ENCODE measurements around the gene REEP1. TPM values are rescaled to one million over a fixed set of nuclear protein-coding genes. Genes with fewer than 3 reads are reported as not detected.

Gene REEP1
- total and polyA plus RNA-seq, 8 donors = 2.9 to 29.9 (median 6.4) TPM; not detected in 1

- H3K9me3 ChIP-seq = no peaks in the 10 kb centered on the region
- no peak overlapping the region for H3K27ac ChIP-seq
- H3K36me3 ChIP-seq = no peaks in the 10 kb centered on the region
- H3K27me3 ChIP-seq = no peaks in the 10 kb centered on the region
- WGBS, 5 donors = 90 to 97% (median 95%) methylated on average over 14 of the region's 14 CpGs
- intact Hi-C loops (cut with DNase I; ENCODE audit: low total_unique reads) = no loop called here
- no peak for DNase-seq
- H3K4me3 ChIP-seq = no peak overlapping the region
- peaks cover 19 to 36% (median 26%) of the 10 kb centered on the region in 4 donors for H3K4me1 ChIP-seq
- TF ChIP-seq POLR2A (IDR thresholded peaks at IDR 0.05) = no peak
Measured at GRCh38 chr2:86240251-86240650, 97.2 kb downstream of the REEP1 start.

DNA sequence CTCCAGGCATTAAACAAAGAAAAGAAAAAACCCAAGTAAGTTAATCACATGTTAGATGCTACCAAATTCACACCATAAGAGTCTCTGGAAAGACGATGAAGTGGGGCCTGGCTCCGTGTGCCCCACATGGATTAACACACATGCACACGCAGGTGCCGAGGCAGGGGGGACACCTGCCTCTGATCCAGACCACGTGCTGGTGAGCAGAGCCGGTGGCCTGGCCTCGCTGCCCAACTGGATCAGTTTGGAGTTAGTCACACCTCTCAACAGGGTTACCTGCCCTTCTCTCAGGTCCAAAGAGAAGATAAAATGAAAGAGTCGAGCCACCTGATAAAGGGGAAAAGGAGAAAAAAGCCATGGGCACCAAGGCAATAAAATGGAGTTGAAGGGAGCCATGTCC is 97.7 kb downstream of the REEP1 start:
- H3K4me1 ChIP-seq = peaks cover 14 to 33% (median 23%) of the 10 kb centered on the region in 4 donors
- H3K4me3 ChIP-seq = no peak overlapping the region
- WGBS, 5 donors = 88 to 93% (median 91%) methylated on average over 8 of the region's 8 CpGs
- no peaks in the 10 kb centered on the region for H3K36me3 ChIP-seq
- intact Hi-C loops (cut with DNase I; ENCODE audit: low total_unique reads) = no loop called here
- no peak for DNase-seq
- H3K27ac ChIP-seq = no peak overlapping the region
- no peaks in the 10 kb centered on the region for H3K27me3 ChIP-seq
- no peak for TF ChIP-seq POLR2A (IDR thresholded peaks at IDR 0.05)
- TF ChIP-seq POLR2AphosphoS5 (IDR thresholded peaks at IDR 0.05) = no peak
- TF ChIP-seq, protein P1, sequence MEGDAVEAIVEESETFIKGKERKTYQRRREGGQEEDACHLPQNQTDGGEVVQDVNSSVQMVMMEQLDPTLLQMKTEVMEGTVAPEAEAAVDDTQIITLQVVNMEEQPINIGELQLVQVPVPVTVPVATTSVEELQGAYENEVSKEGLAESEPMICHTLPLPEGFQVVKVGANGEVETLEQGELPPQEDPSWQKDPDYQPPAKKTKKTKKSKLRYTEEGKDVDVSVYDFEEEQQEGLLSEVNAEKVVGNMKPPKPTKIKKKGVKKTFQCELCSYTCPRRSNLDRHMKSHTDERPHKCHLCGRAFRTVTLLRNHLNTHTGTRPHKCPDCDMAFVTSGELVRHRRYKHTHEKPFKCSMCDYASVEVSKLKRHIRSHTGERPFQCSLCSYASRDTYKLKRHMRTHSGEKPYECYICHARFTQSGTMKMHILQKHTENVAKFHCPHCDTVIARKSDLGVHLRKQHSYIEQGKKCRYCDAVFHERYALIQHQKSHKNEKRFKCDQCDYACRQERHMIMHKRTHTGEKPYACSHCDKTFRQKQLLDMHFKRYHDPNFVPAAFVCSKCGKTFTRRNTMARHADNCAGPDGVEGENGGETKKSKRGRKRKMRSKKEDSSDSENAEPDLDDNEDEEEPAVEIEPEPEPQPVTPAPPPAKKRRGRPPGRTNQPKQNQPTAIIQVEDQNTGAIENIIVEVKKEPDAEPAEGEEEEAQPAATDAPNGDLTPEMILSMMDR (IDR thresholded peaks at IDR 0.05) = no peak
- TF ChIP-seq EP300 (IDR thresholded peaks at IDR 0.05) = no peak
- H3K9me3 ChIP-seq = no peaks in the 10 kb centered on the region

DNA sequence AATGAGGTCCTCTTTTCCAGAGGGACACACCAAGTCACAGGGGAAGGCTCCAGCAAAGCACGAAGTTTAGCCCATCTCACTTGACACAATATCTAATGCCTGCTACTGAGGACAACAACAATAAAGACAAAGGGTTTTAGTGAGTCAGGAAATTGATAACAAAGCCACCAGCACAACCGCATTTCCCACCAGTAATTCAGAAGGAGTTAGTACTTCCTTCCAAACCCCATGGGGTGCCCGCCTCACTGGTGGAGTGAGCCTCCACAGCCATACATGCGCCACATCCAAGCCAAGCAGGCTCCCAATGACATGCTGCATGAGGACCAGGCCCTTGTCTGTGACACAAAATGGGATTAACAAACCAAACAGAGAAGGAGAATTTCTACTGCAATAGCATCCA is 98.1 kb downstream of the REEP1 start:
- H3K27me3 ChIP-seq = no peaks in the 10 kb centered on the region
- intact Hi-C loops (cut with DNase I; ENCODE audit: low total_unique reads) = no loop called here
- H3K36me3 ChIP-seq = no peaks in the 10 kb centered on the region
- no peak for TF ChIP-seq POLR2A (IDR thresholded peaks at IDR 0.05)
- no peak for TF ChIP-seq POLR2AphosphoS5 (IDR thresholded peaks at IDR 0.05)
- TF ChIP-seq EP300 (IDR thresholded peaks at IDR 0.05) = no peak
- TF ChIP-seq, protein P1 (IDR thresholded peaks at IDR 0.05) = no peak
- WGBS, 5 donors = 73 to 89% (median 84%) methylated on average over 4 of the region's 4 CpGs
- no peak overlapping the region for H3K27ac ChIP-seq
- no peak for DNase-seq
- peaks cover 10 to 32% (median 21%) of the 10 kb centered on the region in 4 donors for H3K4me1 ChIP-seq
- H3K4me3 ChIP-seq = no peak overlapping the region
- H3K9me3 ChIP-seq = no peaks in the 10 kb centered on the region

GRCh38 chr2:86238354-86238753 is 99.1 kb downstream of the REEP1 start:
- H3K27me3 ChIP-seq = no peaks in the 10 kb centered on the region
- no peak for TF ChIP-seq POLR2A (IDR thresholded peaks at IDR 0.05)
- TF ChIP-seq, protein P1 (IDR thresholded peaks at IDR 0.05) = no peak
- TF ChIP-seq EP300 (IDR thresholded peaks at IDR 0.05) = no peak
- no peak for TF ChIP-seq POLR2AphosphoS5 (IDR thresholded peaks at IDR 0.05)
- H3K9me3 ChIP-seq = no peaks in the 10 kb centered on the region
- no peak for DNase-seq
- intact Hi-C loops (cut with DNase I; ENCODE audit: low total_unique reads) = no loop called here
- H3K36me3 ChIP-seq = no peaks in the 10 kb centered on the region
- WGBS, 5 donors = 79 to 88% (median 84%) methylated on average over 5 of the region's 5 CpGs
- H3K27ac ChIP-seq = no peak overlapping the region
- no peak overlapping the region for H3K4me3 ChIP-seq
- H3K4me1 ChIP-seq = peaks cover 2 to 23% (median 12%) of the 10 kb centered on the region in 4 donors

- DNase-seq = no peak
- 69 to 87% (median 71%) methylated on average over 5 of the region's 5 CpGs for WGBS, 5 donors
- Histone ChIP-seq H3K27ac (no peak overlapping the region), H3K9me3 (no peaks in the 10 kb centered on the region), H3K27me3 (no peaks in the 10 kb centered on the region), H3K36me3 (no peaks in the 10 kb centered on the region), H3K4me1 (peaks cover 0 to 16% (median 8%) of the 10 kb centered on the region in 4 donors), H3K4me3 (no peak overlapping the region)
- TF ChIP-seq POLR2AphosphoS5 (IDR thresholded peaks at IDR 0.05) (no peak), EP300 (IDR thresholded peaks at IDR 0.05) (no peak), POLR2A (IDR thresholded peaks at IDR 0.05) (no peak)
- TF ChIP-seq, protein P1 (IDR thresholded peaks at IDR 0.05) = no peak
- intact Hi-C loops (cut with DNase I; ENCODE audit: low total_unique reads) = no loop called here
Measured at GRCh38 chr2:86237172-86237571, 100.3 kb downstream of the REEP1 start.
